Measurements from ENCODE around the gene EFNA4.

The EFNA4 gene

DNA sequence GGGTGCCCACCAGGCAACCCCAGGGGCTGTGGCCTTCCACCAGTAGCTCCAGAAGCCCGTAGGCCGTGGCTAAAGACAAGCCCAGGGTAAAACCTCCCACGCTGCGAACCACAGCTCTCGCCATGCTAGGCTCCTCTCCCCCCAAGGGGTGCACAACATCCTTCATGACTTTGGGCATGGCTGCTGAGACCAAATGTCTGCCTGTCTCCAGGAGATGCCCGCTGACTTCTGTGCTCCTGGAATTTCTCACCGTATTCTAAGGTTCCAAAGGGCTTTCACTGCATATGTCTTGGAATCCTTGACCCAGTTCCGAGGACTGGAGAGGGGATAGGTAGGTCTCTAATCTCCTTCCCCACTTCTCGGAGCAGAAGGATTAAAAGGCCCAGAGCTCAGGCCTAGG lies 30.0 kb upstream of the EFNA4 start, which contains the start of the genes DCST1 and DCST2:
DCST1 (plus strand) TSS at position 301 of the 400 bp plus-strand sequence. CDS start 213 bp downstream, outside the sequence.
DCST2 (minus strand) TSS at position 258 of the 400 bp plus-strand sequence; CDS start at position 178, 80 bp downstream.
- DNase-seq (ENCODE audit: low spot score) (no peak), FAIRE-seq (no peak)

DNA sequence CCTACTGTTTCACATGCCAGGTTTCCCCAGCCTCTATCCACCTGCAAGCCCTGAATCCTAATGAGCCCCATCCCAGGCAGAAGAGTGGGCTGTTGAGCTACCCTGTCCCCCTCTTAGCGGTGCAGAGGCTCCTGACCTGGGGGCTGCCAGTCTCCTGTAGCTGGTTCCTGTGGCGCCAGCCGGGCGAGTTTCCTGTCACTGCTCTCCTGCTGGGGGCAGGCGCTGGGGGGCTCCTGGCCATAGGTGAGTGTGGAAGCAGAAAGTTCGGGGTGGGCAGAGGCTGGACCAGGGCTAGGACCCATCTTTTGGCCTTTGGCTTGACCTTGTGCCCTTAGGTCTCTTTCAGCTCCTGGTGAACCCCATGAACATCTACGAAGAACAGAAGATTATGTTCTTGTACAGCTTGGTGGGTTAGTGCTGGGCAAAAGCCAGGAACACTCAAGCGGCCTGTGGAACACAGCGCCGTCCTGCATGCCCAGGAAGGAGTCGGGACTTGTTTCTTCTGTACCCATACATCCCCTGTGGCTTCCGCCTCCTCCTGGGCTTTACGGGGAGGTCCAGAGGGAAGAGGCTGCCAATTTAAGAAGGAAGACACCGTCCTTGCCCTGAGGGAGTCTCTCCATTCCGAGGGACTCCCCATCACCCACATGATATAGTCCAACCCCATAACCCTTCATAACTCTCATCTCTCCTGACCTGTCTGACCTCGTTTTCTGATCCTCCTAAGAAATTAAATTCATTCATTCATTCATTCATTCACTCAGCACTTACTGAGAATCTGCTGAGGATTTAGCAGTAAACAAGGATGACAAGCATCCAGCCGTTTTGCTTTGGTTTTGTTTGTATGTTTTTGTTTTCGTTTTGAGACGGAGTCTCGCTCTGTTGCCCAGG lies 29.0 kb upstream of the EFNA4 start:
- no peak for FAIRE-seq
- DNase-seq (ENCODE audit: low spot score) = no peak

DNA sequence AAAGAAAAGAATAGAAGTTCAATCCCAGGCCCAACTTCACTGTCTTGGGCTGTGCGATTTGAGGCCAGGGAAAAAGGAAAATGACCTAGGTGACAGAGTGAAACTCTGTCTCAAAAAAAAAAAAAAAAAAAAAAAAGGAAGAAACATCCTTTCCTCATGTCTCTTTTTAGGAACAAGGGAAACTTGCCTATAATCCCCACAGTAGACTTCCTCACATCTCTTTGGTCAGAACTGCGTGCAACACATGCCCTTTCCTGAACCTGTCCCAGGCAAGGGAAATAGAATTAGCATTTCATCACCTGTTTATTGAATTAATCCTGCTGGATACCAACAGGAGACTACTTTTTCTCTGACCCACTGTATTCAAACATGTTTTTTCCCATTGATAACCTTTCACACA lies 27.6 kb upstream of the EFNA4 start:
- DNase-seq (ENCODE audit: low spot score) (no peak), FAIRE-seq (no peak)

DNA sequence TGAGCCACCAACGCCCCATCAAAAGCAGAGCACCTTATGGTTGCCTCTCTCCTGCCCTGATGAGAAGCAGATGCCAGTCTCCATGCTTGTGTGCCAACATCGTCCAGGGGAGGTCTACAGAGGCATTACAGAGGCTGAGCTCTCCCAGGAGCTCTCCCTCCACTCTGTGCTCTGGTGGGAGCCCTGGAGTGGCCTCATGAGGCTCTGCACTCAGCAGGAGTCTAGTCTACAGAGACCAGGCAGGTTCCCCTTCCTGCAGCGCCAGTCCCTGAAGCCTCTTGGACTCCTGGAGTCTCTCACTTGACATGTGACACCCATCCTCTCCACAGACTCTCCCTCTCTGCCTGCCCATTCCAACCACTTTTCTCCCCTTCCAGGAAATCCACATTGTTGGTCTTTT lies 26.5 kb upstream of the EFNA4 start:
- DNase-seq (ENCODE audit: low spot score) (no peak), FAIRE-seq (no peak)

DNA sequence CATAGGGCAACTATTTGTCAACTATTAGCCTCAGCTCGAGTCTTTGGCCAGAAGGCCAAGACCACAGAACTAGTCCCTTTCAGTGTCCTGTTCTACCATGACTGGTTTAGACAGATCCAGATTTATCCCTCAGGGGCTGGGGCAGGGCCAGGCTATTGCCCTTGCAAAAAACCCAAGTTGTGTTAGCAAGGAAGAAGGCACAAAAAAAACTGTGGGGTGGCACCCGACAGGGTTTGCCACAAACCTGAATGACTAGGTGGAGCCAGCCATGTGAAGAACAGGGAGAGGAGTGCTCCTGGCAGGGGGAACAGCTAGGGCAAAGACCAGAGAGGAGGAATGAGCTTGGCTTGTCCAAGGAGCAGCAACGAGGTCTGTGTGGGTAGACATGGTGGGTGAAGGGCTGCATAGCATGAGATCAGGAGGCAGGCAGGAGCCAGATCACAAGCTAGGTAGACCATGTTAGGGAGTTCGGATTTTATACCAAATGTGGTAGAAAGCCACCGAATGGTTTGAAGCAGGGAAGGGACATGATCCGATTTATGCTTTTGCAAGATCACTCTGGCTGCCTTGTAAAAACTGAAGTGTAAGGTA lies 25.6 kb upstream of the EFNA4 start:
- FAIRE-seq (no peak), DNase-seq (ENCODE audit: low spot score) (no peak)

DNA sequence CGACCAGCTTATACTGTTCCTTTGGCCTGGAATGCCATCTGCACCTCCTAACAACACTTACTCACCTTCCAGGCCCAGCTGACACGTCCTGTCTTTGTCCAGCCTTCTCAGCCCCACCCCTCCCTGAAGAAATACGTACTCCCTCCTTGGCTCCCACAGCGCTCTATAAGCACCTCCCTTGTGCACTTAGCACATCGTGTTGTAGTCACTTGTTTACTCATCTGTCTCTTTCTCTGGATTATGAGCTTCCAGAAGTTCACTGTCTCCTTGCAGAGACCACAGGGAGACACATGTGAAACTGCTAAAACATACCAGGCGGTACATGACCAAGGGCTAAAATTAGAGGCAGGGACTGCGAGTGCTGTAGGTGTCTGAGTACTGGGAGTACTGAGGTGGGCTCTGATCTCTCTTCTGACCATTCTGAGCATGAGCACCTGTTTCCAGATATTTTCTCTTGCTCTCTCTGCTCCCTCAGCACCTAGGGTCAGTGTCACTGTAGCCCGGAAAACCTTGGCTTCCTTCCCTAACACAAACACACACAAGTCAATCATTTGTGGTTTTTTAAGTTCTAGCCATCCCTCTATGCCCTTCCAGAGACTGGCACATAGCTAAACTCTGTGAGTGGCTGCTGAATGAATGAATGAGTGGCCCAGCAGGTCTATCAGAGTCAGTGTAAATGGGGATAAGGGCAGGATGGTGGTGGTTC lies 24.8 kb upstream of the EFNA4 start:
- DNase-seq (ENCODE audit: low spot score) (no peak), FAIRE-seq (no peak)

DNA sequence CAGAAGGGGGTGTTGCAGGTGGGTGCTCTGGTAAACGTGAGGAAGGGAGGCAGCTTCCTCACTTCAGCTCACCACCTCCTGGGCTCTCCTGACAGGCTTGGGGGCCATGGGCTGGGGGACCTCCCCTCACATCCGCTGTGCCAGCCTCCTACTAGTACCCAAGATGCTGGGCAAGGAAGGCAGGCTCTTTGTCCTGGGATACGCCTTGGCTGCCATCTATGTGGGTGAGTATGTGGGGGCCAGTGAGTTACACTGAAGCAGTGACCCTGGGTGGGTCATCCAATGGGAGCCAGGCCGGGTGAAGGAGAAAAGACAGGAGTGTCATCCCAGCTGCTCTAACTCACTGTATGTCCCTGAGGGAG lies 24.3 kb upstream of the EFNA4 start:
- DNase-seq (ENCODE audit: low spot score) (no peak), FAIRE-seq (no peak)

DNA sequence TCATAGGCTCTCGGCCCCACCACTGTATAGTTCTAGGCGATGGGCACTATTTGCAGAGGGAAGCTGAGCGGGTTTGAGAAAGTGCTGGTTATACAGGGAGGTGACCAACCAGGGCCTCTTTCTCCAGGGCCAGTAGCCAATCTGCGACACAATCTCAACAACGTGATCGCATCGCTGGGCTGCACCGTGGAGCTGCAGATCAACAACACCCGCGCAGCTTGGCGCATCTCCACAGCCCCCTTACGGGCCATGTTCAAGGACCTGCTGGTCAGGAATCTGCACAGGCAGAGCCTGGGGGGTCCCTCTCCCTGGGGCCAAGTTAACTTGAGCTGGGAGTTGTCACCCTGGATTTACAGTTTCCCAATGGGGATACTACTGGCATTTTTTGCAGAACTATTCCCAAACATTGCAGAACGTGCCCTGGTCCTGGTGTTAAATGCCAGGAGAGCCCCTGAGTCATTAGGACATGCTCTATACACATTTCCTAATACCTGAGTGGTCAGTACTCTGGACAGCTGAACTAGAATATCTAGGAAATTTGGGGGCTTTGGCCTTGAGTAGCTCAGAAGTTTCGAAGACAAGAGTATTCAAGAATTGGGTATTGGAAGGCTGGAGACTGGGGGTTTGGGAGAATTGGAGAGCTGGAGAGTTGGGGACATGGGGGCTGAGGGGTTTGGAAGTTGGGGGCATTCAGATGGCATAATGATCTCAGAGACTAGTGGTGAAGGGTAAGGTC lies 23.0 kb upstream of the EFNA4 start:
- no peak for FAIRE-seq

DNA sequence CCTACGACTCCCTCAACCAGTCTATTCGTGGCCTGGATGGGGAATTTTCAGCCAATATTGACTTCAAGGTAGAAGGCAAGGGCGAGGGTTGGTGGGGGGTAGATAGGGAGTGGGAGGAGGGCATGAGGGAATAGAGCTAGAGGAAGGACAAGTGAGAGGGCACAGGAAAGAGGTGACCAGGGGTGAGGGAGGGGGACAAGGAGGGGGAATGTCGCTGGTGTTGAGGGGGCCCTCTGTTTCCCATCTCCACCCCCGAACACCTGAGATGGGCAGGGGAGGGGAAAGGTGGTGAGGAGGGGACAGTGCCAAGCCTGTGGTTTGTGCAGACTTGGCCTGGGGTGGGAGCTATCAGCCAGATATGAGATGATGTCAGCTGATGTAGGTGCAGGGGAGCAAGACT lies 20.8 kb upstream of the EFNA4 start:
- DNase-seq (ENCODE audit: low spot score) = no peak
- no peak for FAIRE-seq

More for the DNA sequence above, 23.0 kb upstream of the EFNA4 start:
- no peak for DNase-seq (ENCODE audit: low spot score)

DNA sequence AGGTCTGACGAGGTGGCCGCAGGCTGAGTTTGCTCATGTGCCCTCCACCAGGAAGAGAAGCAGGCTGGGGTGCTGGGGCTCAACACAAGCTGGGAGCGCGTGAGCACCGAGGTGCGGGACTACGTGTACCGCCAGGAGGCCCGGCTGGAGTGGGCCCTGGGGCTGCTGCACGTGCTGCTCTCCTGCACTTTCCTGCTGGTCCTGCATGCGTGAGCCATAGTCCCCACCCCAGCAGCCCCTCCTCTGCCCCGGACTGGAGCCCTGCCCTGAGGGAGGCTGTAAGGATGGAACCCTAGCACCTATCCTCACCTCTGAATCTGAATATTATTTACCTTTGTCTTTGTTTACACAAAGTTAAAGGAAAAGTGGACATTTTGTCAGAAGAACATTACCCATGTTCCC lies 20.2 kb upstream of the EFNA4 start:
- FAIRE-seq (no peak), DNase-seq (ENCODE audit: low spot score) (no peak)

DNA sequence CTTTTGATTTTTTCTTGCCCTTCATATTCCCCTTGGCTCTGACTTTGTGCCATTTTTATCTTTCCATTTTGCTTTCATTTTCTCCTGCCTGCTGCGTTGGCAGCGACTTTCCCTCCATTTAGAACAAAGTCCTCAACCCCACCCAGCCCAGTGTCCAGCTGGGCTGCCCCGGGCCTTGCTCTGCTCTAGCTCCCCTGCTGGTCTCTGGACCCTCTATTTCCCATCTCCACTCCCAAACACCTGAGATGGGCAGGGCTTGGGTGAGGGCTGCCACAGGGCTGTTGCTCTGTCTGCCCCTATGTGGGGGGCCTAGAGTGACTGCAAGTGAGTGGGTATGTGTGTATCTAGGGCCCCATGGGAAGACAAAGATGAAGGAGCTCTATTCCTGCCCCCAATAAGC lies 19.7 kb upstream of the EFNA4 start:
- FAIRE-seq (no peak), DNase-seq (ENCODE audit: low spot score) (no peak)

DNA sequence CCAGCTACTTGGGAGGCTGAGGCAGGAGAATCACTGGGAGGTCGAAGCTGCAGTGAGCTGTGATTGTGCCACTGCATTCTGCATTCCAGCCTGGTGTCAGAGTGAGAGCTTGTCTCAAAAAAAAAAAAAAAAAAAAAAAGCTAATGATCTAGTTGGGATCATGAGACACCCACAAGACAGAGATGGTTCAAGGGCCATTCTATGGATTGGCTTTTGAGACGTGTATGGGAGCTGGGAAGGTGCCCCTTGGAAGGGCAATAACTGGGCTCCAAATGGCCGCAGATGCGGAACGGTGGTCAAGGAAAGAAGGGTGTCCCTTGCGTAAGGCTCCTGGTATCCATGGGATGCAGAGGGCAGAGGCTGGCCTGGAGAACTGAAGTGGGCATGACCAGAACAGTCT lies 19.2 kb upstream of the EFNA4 start:
- no peak for DNase-seq (ENCODE audit: low spot score)
- no peak for FAIRE-seq

DNA sequence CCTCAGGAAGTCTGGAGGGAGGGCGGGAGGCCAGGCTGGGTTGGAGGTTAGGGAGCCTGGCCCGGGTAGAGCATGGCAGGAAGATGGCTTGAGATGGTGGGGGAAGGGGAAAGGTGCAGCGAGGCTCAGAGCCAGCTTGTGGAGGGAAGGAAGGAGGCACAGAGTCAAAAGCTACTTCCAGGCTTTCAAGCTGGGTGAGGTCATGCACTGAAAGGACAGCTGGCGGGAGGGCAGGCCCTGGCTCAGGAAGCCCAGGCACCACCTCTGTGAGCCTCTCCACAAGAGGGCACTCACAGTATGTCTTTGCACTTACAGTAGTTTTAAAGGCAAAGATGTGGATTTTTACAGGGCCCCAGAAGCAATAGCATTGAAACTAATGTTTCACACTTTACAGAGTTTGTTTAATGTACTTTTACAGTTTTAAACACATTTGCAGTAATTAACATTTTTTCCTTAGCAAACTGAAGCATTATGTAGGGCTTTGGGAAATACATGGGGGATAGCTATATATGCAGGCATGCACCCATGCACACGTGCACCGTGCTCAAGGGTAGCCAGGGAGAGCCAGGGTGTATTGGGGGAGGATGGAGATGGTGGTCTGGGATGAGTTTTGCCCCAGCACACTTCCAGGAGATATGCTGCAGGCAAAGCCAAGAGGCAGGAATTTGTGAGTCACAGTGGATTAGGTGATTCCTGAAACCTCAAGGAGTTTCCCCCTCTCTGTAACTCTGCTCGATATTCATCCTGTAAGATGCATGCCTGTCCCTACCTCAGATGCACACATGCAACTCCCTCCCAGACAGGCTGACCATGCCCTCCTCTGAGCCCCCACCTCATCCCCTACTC lies 18.5 kb upstream of the EFNA4 start:
- DNase-seq (ENCODE audit: low spot score) (peak; percentile 84), FAIRE-seq (no peak)

DNA sequence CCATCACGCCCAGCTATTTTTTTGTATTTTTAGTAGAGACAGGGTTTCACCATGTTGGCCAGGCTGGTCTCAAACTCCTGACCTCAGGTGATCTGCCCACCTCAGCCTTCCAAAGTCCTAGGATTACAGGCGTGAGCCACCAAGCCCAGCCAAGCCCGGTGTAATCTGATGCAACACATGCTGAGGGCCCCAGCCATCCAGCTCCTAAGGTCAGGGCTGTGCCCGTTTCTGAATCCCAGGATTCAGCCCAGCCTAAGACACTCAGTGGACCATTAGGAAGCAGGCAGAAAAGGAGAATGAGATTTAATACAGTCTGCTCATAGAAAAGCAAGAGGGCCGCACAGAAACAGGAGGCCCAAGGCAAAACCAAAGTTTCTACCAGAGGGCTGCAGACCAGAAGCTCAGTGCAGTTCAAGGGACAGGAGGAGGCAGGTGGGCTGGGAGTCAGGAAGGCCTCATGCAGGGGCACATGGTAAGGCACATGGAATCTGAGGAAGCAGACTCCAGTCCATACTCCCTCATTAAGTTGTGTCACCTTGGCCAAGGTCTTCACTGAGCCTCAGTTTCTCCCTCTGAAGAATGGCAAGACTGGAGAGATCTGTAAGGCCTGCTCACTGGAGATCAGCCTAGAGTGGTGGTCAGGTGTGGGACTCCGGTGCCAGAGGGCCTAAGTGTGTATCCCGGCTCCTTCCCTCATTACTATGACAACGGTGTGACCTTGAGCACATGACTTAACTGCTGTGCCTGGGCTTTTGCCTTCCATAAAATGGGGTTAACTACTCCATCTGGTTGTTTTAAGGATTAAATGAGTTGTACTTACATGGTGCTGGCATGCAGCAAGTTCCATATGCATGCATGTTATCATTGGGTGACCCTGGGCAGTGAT lies 14.8 kb upstream of the EFNA4 start:
- no peak for DNase-seq (ENCODE audit: low spot score)
- no peak for FAIRE-seq

DNA sequence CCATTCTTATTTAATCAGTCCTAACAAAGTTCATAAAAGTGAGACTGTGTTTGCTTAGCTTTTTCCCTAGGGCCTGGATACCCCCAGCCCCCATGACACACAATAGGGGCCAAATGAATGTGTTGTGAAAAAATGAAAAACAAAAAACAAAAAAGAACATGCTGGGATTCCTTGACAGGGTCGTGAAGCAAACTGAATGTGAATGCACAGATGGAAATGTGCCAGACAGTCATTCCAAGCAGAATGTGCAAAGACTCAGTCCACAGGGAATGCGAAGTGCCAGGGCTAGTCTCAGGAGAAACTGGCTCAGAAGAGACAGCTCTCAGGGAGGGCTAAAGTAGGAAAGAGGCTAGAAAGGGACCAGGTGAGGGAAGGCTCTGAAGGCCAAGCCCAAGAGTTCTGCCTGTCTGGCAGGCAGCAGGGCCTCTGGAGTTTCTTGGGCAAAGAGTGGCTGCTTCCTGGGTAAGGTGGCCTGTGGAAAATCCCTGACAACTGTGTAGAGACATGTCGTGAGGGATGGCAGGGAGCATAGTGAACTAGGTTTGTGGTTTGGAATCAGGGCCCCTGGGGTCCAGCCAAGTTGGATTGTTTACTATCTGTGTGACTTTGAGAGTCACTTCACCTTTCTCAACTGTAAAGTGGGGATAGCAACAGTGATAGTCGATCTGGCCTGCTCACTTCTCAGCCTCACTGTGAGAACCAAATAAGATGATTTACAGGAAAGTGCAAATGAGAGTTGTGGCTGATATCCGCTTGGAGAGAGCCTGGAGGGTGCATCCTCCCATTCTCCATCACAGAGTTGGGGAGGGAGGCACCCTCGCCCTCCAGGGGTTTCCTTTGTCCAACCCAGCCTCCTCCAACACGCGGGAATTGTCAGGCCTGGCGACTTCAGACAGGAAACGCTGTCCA lies 13.6 kb upstream of the EFNA4 start:
- FAIRE-seq (no peak), DNase-seq (ENCODE audit: low spot score) (no peak)

DNA sequence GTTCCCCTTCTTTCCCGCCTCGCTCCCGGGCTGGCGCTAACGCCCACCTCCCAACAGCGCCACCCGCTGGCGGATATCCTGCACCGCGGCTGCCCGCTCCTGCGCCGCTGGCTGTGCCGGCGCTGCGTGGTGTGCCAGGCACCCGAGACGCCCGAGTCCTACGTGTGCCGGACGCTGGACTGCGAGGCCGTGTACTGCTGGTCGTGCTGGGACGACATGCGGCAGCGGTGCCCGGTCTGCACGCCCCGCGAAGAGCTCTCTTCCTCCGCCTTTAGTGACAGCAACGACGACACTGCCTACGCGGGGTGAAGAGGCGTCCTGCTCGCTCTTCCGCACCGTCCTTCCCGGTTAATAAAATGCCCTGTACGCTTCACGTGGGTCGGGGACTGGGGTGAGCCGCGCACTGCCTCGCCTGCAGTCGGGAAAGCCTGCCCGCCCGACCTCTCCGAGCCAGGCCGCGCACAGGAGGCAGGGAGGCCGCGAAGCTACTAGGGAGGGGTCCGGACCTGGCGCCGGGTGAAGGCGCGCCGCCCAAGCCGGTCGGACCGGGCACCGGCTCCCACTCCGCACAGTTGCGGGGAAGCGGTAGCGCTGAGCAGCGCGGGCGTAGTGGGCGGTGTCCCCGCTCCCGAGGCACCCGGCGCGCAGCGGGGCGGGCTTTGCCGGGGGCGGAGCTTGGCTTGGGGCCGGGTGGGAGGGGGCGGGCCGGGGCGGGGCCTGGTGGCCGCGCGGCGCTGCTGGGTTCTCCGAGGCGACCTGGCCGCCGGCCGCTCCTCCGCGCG lies 12.8 kb upstream of the EFNA4 start, which contains the start of gene ADAM15:
ADAM15 (plus strand) TSS at position 757 of the 782 bp plus-strand sequence. CDS start 71 bp downstream, outside the sequence.
- peak; percentile 95 for DNase-seq (ENCODE audit: low spot score)
- FAIRE-seq = no peak

DNA sequence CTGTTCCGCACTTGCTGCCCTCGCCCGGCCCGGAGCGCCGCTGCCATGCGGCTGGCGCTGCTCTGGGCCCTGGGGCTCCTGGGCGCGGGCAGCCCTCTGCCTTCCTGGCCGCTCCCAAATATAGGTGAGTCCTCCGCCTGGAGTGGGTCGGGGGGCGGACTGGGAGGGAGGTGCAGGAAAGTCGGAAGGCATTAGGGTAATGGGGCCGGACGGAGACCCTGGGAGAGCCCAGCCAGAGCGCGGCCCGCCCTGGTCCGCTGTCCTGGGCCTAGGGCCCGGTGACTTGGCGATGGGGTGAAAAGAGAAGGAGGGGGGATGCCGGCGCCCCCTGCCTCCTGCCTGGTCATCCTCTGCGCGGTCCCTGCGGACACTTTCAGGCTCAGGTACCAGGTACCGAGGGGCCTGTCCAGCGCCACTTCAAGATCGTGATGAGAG lies 12.2 kb upstream of the EFNA4 start:
- no peak for FAIRE-seq
- no peak for DNase-seq (ENCODE audit: low spot score)
